HG03439 (cell line): ENCODE measurements around the gene FCAMR.

Source experiments
- ATAC-seq: cut with Tn5 transposase; IDR thresholded peaks from one replicate; pipeline ENCODE4 v1.9.1; 2021; ENCODE audit warnings: mild to moderate bottlenecking, moderate library complexity; ENCODE audit not compliant: unreplicated experiment

The FCAMR gene

GRCh38 chr1:206912445-206913095 lies 57.7 kb downstream of the FCAMR start:
- no peak for ATAC-seq

- no peak for ATAC-seq
These were observed 59.1 kb downstream of the FCAMR start for GRCh38 chr1:206911064-206911663.

- ATAC-seq: no peak
These were observed 60.4 kb downstream of the FCAMR start for GRCh38 chr1:206909883-206910318.

GRCh38 chr1:206909161-206909882 lies 60.9 kb downstream of the FCAMR start:
- no peak for ATAC-seq

GRCh38 chr1:206908038-206908437 lies 62.2 kb downstream of the FCAMR start:
- ATAC-seq: no peak
